Measurements from ENCODE around the gene FICD.

- no peak for TF ChIP-seq CTCF (IDR thresholded peaks at IDR 0.05)
- TF ChIP-seq POLR2AphosphoS5 (IDR thresholded peaks at IDR 0.05), result peak; percentile 61
These were observed at the start of gene FICD for GRCh38 chr12:108514973-108515814.
